HS-27A (cell line): ENCODE data around the gene SMAD3.

Experiments
- DNase-seq: peaks from one replicate; pipeline ENCODE4 v3.0.0-alpha.2; 2012; ENCODE audit warnings: low read depth, missing footprints

The SMAD3 gene

DNA sequence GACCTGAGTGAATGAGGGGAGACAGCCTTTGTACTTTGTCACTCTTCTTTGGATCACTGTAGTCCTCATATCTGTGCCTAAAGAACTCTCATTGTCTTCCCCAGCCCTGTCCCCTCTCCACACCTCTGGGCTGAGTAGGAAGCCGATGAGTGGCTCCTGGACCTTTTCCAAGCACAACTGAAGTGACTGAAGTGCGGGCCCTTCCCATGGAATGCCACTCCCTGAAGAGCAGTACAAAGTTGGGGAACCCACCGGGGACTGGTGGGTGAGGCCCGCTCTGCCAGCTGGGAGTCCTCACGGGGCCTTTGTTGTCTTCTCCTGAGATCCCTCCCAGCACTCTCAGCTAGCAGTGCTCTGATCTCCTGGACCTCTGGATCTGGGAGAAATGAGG, 99.0 kb downstream of the SMAD3 start:
- DNase-seq = no peak

GRCh38 chr15:67164811-67165253, 99.4 kb downstream of the SMAD3 start:
- no peak for DNase-seq

DNA sequence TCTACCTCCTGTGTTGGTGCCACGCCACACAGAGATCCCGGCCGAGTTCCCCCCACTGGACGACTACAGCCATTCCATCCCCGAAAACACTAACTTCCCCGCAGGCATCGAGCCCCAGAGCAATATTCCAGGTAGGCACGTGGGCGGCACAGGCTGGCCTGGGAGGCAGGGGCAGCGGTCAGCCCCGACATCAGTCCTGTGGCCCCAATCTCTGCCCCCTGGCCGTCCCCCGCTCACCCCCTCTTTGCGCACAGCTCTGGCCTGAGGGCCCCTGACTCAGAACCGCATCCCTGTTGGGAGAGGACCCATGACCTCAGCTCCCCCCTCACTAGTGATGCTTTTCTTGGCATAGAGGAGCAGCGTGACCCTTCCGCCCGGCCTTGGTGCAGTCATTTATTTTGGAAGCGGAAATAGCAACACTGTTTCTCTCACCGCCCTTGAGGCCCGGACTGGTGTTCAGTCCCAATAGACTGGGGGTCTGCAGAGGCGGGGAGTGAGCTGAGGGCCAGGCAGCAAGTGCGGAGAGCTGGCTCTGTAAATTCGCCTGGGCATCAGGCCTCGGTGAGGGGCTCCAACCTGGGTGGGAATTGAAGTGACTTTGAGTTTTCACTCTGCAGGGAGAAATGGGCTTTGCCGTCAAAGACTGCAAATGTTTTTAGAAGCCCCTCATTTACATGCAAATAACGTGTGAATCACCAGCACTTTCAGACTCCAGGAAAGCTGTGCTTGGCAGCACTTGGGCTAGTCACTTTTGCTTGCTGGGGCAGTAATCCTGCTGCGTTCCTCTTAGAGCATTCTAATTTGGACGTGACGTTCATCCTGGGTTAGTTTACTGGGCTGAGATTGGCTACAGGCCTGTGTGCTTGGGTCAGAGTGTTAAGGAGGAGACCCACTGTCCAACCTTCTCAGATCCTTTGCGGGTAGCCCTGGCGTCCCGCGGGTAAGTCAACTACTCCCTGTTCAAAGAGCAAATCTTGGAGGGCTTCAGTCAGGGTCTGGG, 100.2 kb downstream of the SMAD3 start:
- DNase-seq = no peak

DNA sequence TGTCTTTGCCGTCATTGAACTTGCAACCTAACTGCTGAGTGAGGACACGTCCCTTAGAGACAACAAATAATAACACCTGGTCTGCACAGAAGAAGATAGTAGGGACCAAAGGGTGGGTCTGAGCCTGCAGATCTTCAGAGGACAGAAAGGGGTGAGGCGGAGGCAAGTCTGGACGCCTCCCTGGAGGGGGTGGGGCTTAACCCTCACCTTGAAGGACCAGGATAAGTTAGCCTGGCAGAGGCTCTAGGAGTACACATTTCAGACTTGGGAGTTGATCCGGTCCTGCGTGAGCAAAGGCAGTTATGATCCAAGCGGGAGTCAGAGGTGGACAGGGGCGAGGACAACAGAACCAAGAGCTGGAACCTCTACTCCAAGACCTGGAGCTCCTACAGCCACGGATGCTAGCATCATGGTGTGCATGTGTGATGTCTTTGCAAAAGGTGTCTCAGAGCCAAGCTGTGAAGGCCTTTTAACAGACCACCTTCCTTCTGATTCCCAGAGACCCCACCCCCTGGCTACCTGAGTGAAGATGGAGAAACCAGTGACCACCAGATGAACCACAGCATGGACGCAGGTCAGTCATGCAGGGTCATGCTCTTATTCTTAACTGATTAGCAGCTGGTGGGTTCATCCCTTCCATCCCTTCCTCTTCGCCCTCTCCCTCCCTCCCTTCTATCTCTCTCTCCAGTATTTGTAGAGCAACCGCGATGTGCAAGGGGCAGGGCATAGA, 101.0 kb downstream of the SMAD3 start:
- no peak for DNase-seq

GRCh38 chr15:67167091-67167490, 101.7 kb downstream of the SMAD3 start:
- no peak for DNase-seq

DNA sequence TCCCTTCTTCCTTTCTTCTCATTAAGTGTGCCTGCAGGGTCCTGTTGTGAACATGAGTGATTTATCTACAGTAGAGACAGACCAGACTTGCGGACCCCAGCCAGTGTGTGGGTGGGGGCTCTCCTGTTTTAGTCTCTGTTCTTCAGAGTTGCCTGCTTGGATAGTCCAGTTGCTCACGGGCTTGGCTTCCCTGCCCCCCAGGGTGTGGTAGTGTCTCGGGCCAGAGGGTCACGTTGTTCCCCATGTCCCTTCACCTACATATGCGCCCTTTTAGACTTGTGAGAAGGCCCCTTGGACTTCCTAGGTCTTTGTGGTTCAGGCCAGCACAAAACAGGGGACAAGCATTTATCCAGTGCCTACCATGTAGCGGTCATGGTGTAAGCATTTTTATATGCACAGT, 103.3 kb downstream of the SMAD3 start:
- DNase-seq = no peak

GRCh38 chr15:67170143-67170925, 104.9 kb downstream of the SMAD3 start:
- DNase-seq = no peak

DNA sequence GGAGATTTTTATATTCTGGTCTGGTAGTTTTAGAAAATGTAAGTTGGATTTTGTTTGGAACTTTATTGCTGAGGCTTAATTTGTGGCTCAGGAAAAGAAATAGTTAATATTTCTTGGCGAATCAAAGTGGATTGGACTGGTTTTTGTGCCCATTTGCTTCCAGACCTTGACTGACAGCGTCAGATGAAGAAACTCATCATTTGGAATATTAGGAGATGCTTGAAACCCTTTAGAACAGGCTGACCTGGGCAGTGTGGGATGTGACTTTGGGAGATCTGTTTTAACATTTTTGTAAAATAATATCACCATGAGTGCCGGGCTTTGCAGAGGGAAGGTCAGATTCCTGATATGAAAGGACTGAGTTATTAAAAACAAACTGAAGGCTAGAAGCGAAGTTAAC, 106.1 kb downstream of the SMAD3 start:
- DNase-seq = no peak

GRCh38 chr15:67172172-67172571, 106.8 kb downstream of the SMAD3 start:
- no peak for DNase-seq

DNA sequence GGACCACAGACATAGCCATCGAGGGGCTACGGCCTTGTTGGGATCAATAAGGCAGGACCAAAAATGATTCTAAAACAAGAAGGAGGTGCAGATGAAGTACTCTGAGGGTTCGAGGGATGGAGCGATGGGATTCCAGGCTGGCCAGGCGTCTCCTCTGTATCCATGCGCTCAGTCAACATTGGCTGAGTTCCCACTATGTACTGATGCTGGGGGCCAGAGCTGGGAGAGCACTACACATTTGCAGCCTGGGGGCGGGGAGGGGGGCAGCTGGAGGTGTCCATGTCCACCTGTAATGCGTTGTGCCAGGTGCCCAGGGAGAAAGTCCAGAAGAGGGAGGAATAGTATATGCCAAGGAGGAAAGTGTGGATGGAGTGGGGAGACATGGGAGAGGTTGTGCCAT, 107.6 kb downstream of the SMAD3 start:
- DNase-seq = no peak

DNA sequence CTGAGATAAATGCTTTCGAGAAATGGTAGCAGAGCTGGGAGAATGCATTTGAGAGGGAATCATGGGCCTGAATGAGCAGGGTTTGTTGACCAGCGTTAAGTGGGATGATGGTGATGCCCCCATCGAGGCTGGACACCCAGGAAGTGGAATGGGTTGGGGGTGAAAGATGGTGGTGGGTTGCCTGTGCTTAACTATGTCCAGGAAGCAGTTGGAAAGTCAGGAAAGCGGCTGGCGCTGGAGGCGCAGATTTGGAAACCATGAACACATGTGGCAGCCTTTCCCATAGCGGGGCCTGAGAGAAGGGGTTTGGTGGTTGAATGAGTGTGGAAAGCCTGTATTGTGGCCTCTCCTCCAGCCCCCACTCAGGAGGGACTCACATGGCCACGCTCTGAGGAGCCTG, 108.4 kb downstream of the SMAD3 start:
- no peak for DNase-seq

DNA sequence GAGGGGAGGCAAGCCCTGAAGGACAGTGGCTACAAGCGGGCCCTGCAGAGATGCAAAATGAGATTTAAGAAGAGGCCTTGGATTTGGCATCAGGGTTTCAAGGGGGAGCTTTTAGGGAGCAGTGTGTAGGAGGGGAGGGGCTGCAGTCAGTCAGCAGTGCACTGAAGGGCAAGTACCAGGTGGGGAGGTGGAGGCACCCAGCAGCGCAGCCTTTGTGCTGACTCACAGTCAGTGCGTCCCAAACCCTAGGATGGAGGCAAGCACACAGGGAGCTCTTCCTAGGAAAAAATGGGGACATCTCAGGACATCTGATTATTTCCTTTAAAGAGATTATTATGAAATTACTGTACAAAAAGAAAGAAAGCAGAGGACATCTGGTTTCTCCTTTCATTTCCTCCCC, 109.0 kb downstream of the SMAD3 start:
- DNase-seq = no peak

- no peak for DNase-seq
Measured at GRCh38 chr15:67174864-67175573, 109.6 kb downstream of the SMAD3 start.

GRCh38 chr15:67175643-67176071, 110.3 kb downstream of the SMAD3 start:
- no peak for DNase-seq

DNA sequence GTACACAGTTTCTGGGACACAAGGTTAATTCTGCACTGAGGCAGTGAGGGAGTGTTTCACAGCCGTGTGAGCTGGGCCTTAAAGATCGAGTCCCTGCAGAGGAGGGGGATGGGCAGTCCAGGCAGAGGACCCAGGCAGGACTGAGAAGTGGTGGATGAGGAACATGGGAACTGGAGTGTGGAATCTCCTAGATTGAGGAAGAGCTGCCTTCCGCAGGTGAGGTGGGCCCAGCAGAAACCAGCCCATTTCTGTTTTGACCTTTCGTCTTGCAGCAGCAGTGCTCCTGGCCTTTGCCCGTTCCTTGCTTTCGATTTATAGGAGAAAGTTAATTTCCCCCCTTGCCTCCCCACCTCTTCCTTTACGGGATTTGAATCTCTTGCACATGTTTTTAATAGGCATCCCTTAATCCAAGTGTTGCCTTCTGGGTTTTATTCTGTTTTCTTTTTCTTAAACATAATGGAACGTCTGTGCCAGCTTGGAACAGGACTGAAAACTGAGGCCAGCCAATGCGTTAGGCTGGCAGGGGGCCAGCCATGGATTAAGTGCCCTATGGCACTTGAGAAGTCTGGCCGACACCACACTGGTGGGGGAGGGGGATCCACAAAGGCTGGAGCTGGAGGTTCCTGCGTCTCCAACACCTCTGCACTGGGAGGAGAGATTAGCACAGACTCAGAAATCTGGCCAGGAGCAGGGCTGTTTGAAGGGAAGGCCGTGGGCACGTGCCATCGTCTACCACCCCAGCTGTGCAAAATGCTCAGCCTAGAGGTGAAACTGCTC, 111.0 kb downstream of the SMAD3 start:
- no peak for DNase-seq

DNA sequence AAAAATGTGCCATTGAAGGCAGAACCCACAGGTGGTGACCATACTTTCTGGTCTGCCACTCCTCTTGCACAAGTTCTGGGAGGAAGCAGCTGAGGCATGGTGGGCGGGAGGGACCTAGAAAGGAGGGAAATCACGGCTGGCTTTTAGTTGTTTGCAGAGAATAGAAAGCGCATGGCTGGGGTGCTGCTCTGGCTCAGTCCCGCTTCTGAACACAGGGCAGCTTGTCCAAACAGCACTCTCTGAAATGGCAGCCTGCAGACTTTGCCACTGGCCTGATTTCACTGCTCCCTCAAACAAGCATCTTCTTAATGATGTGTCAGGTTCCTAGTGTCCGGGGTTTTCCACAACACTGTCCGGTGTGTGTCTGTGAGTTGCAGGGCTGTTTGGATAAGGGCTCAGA, 112.3 kb downstream of the SMAD3 start:
- no peak for DNase-seq

DNA sequence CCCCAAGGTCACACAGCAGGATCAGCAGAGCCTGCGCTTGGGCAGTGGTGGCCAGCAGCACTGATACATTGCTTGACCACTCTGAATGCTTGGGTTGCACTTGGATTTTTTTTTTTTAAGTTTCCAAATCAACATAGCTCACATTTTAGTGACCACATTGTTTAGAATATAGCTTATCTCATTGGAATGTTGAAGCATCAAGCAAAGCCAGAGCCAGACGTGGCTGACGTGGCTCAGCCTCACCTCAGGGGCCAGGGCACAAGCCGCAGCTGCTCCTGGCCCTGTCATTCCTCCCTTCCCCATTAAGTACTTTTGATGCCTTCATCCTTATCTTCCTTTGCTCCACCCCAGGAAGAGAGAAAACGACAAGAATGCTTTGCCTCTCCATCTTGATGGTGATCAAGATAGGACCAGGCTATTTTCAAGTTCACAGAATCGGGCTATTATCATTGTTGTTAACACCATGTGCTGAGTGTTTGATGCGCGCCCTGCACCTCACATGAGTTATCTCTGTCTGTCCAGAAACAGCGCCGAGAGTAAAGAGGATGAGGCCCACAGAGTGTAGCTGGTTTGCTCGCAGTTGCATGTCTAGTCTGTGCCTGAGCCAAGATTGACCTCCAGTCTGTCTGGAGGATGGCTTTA, 113.3 kb downstream of the SMAD3 start:
- peak; percentile 98 for DNase-seq

DNA sequence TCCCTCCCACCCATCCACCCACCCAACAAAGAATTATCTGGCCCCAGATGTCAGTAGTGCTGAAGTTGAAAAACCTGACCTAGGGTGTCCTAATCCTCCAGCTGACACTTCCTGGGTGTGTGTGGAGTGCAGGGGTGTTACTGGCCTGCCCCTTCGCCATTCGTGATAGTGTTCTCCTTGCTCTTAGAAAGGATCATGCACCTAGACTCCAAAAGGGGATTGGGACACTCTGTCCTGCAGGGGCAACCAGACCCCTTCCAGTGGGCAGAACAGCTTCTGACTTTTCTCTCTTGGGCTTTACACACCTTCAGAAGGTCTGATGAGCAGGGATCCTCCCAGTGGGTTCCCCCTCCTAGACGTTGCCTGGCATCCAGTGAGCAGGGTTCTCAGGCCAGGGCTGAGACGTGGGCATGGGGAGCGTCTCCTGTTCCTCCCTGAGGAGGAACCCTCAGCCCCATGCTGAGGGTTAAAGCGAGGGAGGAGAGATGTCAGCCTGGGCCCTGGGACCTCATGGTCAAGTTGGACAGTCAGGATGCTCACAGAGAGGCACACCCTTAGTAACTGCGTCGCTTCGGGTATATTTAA, 114.1 kb downstream of the SMAD3 start:
- no peak for DNase-seq

GRCh38 chr15:67180035-67180434, 114.6 kb downstream of the SMAD3 start:
- DNase-seq = no peak
